ENCODE measurements around the gene KANSL2. TPM values are rescaled to one million over a fixed set of nuclear protein-coding genes. Genes with fewer than 3 reads are reported as not detected.

Gene KANSL2
- total and polyA plus RNA-seq, 2 of the 13 experiments (the other 11 are each of a cell fraction or from before 2014, with no cell fraction given), result 24.1 to 41.3 TPM

DNA sequence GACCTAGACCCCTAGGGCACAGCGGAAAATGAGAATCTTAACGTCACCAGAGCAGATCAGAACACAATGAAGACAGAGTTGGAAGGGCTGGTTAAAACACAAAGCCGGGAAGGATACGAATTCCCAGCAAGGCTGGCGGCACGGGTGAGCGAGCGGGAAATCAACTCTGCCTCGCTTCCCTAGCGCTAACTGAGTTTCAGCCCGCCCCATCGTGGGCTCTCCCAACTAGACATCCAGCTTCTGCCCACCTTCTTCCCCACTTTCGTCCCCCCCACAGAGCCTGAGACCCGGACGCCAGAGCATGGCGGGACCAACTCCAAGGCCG, 34.1 kb upstream of the KANSL2 start (continued):
- TF ChIP-seq, protein P1, sequence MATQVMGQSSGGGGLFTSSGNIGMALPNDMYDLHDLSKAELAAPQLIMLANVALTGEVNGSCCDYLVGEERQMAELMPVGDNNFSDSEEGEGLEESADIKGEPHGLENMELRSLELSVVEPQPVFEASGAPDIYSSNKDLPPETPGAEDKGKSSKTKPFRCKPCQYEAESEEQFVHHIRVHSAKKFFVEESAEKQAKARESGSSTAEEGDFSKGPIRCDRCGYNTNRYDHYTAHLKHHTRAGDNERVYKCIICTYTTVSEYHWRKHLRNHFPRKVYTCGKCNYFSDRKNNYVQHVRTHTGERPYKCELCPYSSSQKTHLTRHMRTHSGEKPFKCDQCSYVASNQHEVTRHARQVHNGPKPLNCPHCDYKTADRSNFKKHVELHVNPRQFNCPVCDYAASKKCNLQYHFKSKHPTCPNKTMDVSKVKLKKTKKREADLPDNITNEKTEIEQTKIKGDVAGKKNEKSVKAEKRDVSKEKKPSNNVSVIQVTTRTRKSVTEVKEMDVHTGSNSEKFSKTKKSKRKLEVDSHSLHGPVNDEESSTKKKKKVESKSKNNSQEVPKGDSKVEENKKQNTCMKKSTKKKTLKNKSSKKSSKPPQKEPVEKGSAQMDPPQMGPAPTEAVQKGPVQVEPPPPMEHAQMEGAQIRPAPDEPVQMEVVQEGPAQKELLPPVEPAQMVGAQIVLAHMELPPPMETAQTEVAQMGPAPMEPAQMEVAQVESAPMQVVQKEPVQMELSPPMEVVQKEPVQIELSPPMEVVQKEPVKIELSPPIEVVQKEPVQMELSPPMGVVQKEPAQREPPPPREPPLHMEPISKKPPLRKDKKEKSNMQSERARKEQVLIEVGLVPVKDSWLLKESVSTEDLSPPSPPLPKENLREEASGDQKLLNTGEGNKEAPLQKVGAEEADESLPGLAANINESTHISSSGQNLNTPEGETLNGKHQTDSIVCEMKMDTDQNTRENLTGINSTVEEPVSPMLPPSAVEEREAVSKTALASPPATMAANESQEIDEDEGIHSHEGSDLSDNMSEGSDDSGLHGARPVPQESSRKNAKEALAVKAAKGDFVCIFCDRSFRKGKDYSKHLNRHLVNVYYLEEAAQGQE (IDR thresholded peaks at IDR 0.05; ENCODE audit: borderline replicate concordance in 1 of 2, low read depth in 1 of 2, low read length in 2 of 2), result no peak
- TF ChIP-seq RBM22 (optimal IDR thresholded peaks at IDR 0.05; ENCODE audit: low read length) (no peak), HNRNPUL1 (IDR thresholded peaks at IDR 0.05; ENCODE audit: low read depth, low read length) (no peak), THAP9 (CRISPR knock-in tag; IDR thresholded peaks at IDR 0.05; ENCODE audit: borderline replicate concordance) (no peak), ZSCAN21 (CRISPR knock-in tag; IDR thresholded peaks at IDR 0.05; ENCODE audit: borderline replicate concordance) (no peak), ZNF335 (CRISPR knock-in tag; IDR thresholded peaks at IDR 0.05) (no peak), DZIP1 (CRISPR knock-in tag; IDR thresholded peaks at IDR 0.05) (peak; percentile 15; the same call in 1 of the 2 replicates), ZNF678 (CRISPR knock-in tag; IDR thresholded peaks at IDR 0.05) (no peak), ZNF674 (CRISPR knock-in tag; IDR thresholded peaks at IDR 0.05; ENCODE audit: low read depth) (no peak), ZNF772 (CRISPR knock-in tag; IDR thresholded peaks at IDR 0.05) (no peak), ARNT2 (CRISPR knock-in tag; IDR thresholded peaks at IDR 0.05; ENCODE audit: low read depth) (no peak), KDM1A (CRISPR knock-in tag; IDR thresholded peaks at IDR 0.05) (no peak), ZC3H4 (CRISPR knock-in tag; IDR thresholded peaks at IDR 0.05; ENCODE audit: borderline replicate concordance) (no peak)
- TF ChIP-seq, protein P2, sequence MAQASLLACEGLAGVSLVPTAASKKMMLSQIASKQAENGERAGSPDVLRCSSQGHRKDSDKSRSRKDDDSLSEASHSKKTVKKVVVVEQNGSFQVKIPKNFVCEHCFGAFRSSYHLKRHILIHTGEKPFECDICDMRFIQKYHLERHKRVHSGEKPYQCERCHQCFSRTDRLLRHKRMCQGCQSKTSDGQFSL (CRISPR knock-in tag; IDR thresholded peaks at IDR 0.05), result peak; percentile 68; the same call in 1 of the 2 replicates
- TF ChIP-seq, protein P3, sequence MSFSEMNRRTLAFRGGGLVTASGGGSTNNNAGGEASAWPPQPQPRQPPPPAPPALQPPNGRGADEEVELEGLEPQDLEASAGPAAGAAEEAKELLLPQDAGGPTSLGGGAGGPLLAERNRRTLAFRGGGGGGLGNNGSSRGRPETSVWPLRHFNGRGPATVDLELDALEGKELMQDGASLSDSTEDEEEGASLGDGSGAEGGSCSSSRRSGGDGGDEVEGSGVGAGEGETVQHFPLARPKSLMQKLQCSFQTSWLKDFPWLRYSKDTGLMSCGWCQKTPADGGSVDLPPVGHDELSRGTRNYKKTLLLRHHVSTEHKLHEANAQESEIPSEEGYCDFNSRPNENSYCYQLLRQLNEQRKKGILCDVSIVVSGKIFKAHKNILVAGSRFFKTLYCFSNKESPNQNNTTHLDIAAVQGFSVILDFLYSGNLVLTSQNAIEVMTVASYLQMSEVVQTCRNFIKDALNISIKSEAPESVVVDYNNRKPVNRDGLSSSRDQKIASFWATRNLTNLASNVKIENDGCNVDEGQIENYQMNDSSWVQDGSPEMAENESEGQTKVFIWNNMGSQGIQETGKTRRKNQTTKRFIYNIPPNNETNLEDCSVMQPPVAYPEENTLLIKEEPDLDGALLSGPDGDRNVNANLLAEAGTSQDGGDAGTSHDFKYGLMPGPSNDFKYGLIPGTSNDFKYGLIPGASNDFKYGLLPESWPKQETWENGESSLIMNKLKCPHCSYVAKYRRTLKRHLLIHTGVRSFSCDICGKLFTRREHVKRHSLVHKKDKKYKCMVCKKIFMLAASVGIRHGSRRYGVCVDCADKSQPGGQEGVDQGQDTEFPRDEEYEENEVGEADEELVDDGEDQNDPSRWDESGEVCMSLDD (CRISPR knock-in tag; IDR thresholded peaks at IDR 0.05; ENCODE audit: borderline replicate concordance), result no peak
- TF ChIP-seq, protein P4, sequence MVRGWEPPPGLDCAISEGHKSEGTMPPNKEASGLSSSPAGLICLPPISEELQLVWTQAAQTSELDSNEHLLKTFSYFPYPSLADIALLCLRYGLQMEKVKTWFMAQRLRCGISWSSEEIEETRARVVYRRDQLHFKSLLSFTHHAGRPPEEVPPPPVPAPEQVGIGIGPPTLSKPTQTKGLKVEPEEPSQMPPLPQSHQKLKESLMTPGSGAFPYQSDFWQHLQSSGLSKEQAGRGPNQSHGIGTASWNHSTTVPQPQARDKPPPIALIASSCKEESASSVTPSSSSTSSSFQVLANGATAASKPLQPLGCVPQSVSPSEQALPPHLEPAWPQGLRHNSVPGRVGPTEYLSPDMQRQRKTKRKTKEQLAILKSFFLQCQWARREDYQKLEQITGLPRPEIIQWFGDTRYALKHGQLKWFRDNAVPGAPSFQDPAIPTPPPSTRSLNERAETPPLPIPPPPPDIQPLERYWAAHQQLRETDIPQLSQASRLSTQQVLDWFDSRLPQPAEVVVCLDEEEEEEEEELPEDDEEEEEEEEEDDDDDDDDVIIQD (CRISPR knock-in tag; IDR thresholded peaks at IDR 0.05; ENCODE audit: low read depth), result no peak
